Gastroesophageal sphincter (tissue), 3 donors: ENCODE measurements around the gene ZCWPW1.

Source experiments
- POLR2A ChIP-seq, 2 donors: fragments of 450-650 bp; IDR thresholded peaks; one replicate each; pipeline ENCODE4 v1.6.1; 2017; ENCODE audit warnings: antibody characterized with exemption in 2 of 2, mild to moderate bottlenecking in 2 of 2, moderate library complexity in 1 of 2
- TF ChIP-seq, protein P1 (sequence below), 4 experiments: fragments of 200-600 bp in 2 of 4; fragments of 450-650 bp in 2 of 4; sonication (generic) in 1 of 4; IDR thresholded peaks; one replicate each; pipeline ENCODE4 v1.5.1; 2017 to 2019; ENCODE audit warnings: antibody characterized with exemption in 4 of 4, mild to moderate bottlenecking in 2 of 4, moderate library complexity in 2 of 4

DNA sequence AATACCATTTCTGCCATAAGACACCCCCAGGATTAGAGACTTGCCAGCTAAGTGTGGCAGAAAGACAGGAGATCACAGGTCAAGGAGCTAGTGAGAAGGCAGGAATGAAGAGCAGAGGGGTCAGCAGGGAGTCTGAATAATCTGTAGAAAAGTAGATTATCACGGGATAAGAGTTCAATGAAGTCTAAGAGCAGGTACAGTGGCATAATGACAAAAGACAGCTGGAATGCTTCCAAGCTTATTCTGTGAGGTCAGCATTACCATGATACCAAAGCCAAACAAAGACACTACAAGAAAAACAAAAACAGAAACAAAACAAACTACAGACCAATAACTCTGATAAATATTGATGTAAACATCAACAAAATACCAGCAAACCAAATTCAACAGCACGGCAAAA is 34.4 kb downstream of the ZCWPW1 start:
- TF ChIP-seq, protein P1, sequence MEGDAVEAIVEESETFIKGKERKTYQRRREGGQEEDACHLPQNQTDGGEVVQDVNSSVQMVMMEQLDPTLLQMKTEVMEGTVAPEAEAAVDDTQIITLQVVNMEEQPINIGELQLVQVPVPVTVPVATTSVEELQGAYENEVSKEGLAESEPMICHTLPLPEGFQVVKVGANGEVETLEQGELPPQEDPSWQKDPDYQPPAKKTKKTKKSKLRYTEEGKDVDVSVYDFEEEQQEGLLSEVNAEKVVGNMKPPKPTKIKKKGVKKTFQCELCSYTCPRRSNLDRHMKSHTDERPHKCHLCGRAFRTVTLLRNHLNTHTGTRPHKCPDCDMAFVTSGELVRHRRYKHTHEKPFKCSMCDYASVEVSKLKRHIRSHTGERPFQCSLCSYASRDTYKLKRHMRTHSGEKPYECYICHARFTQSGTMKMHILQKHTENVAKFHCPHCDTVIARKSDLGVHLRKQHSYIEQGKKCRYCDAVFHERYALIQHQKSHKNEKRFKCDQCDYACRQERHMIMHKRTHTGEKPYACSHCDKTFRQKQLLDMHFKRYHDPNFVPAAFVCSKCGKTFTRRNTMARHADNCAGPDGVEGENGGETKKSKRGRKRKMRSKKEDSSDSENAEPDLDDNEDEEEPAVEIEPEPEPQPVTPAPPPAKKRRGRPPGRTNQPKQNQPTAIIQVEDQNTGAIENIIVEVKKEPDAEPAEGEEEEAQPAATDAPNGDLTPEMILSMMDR (IDR thresholded peaks at IDR 0.05), result no peak
- no peak for TF ChIP-seq POLR2A (IDR thresholded peaks at IDR 0.05)
